DND-41 (cell line): ENCODE measurements around the gene CLEC3A.
"Not testable (repeated sequence)": the region's sequence is repeated elsewhere in the genome, so short reads cannot be mapped to it uniquely, and the experiment has no call there.

ENCODE experiments used
- CTCF ChIP-seq: IDR thresholded peaks from 2 replicates; pipeline ENCODE4 v1.5.1; 2012; ENCODE audit warnings: borderline replicate concordance, low read length, moderate library complexity, mild to moderate bottlenecking; ENCODE audit not compliant: poor library complexity, severe bottlenecking; ENCODE audit errors: extremely low read depth
- EZH2 ChIP-seq: IDR thresholded peaks from 3 replicates; pipeline ENCODE4 v1.6.1; 2012; ENCODE audit warnings: borderline replicate concordance, low read depth, mild to moderate bottlenecking, moderate library complexity, low read length, inconsistent platforms; ENCODE audit not compliant: severe bottlenecking

DNA sequence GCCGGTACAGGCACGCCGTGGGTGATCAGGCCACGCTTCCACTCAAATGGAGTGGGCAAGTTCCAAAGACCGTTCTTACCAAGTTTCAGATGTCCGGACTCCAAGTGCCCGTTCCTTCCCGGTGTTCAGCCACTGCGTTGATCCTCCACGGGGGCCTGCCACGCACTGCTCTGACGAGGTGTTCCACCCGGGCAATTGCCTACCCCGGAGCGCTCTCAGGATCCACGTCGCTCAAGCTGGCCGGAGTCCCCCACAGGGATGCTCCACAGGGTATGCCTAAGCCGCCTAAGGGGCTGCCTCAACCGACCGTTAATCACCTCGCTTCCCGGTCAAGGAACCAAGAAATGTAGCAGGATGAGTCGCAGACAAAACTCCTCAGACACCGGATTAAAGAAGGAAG, 37.5 kb downstream of the CLEC3A start:
- not testable (repeated sequence) for TF ChIP-seq EZH2, CTCF
